BLaER1 (cell line): ENCODE data around the gene KCTD3.

Experiments
- H3K27ac ChIP-seq: shearing (Covaris generic); formaldehyde crosslinking; 2 replicates; pipeline ENCODE4 v1.8.1; 2022
- H3K27me3 ChIP-seq: shearing (Covaris generic); formaldehyde crosslinking; 2 replicates; pipeline ENCODE4 v1.8.1; 2022
- H3K36me3 ChIP-seq: shearing (Covaris generic); formaldehyde crosslinking; 2 replicates; pipeline ENCODE4 v1.8.1; 2022
- H3K4me1 ChIP-seq: shearing (Covaris generic); formaldehyde crosslinking; 2 replicates; pipeline ENCODE4 v1.8.1; 2022
- H3K4me2 ChIP-seq: shearing (Covaris generic); formaldehyde crosslinking; 2 replicates; pipeline ENCODE4 v1.8.1; 2022
- H3K4me3 ChIP-seq: shearing (Covaris generic); formaldehyde crosslinking; 2 replicates; pipeline ENCODE4 v1.8.1; 2022
- H3K9ac ChIP-seq: shearing (Covaris generic); formaldehyde crosslinking; 2 replicates; pipeline ENCODE4 v1.8.1; 2022
- H3K9me3 ChIP-seq: shearing (Covaris generic); formaldehyde crosslinking; 2 replicates; pipeline ENCODE4 v1.8.1; 2022
- H4K20me1 ChIP-seq: shearing (Covaris generic); formaldehyde crosslinking; 2 replicates; pipeline ENCODE4 v1.8.1; 2022
- Cebpa-rat ChIP-seq: shearing (Covaris generic); IDR thresholded peaks from 2 replicates; pipeline ENCODE4 v1.8.1; 2022

Gene KCTD3

DNA sequence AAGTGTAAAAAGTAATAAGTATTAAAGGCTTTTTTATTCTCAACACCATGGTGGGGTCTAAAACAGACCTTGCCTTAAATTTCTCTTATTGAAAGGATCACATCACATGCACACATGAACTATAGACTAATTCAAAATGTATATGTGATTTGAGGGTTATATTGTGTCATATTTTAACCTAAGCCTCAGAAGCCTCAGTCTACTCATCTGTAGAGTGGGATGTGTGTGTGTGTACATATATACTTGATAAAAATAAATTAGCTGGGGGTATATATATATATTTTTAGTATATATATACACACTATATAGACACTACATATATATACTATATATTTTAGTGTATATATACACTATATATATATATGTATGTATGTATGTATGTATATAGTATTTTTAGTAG lies 58.8 kb downstream of the KCTD3 start:
- Histone ChIP-seq H3K9me3 (no peaks in the 10 kb centered on the region), H3K27me3 (no peaks in the 10 kb centered on the region), H3K4me2 (no peak overlapping the region), H3K9ac (no peak overlapping the region), H4K20me1 (no peaks in the 10 kb centered on the region), H3K4me1 (no peaks in the 10 kb centered on the region), H3K27ac (no peak overlapping the region), H3K4me3 (no peak overlapping the region), H3K36me3 (peaks cover 10% of the 10 kb centered on the region)
- TF ChIP-seq Cebpa-rat, result no peak

DNA sequence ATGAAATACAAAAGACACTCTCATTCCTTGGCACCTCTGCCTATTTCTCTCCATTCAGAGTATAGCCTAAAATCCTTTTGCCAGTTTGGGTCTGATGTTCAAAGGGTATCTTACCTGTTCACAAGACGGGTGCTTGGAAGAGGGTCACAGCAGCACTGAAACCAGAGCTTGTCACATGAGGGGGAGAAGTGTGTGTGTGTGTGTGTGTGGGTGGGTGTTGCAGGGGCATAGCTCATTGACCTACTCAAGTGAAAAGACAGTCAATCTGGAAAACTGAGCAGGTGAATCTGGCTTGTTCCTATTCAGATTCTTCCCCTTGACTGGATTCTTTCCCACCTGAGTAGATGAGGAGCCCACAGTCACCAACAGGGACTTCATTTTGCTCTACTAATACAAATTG lies 63.9 kb downstream of the KCTD3 start:
- Histone ChIP-seq H3K9me3 (no peaks in the 10 kb centered on the region), H3K4me3 (no peak overlapping the region), H3K4me1 (no peaks in the 10 kb centered on the region), H3K9ac (no peak overlapping the region), H4K20me1 (no peaks in the 10 kb centered on the region), H3K36me3 (no peaks in the 10 kb centered on the region), H3K27me3 (no peaks in the 10 kb centered on the region), H3K27ac (no peak overlapping the region), H3K4me2 (no peak overlapping the region)
- no peak for TF ChIP-seq Cebpa-rat

DNA sequence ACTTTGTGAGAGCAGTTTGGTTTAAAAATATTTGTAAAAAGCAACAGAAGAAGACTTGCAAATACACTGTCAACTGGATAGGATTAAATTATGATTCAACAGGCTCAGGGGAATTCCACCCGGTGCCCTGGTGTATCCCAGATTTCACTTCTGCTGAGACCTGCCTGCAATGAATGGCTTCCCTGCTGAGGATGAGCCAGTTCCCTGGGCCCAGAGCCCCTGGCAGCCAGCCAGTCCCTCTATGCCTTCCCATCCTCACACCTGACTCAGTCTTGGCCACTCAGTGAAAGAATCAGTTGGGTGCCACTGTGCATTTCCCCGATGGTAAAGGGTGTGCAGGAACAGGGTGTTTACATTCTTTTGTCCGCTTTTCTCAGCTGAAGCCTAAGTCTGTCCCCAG lies 64.4 kb downstream of the KCTD3 start:
- no peak overlapping the region for H3K9ac ChIP-seq
- no peaks in the 10 kb centered on the region for H4K20me1 ChIP-seq
- no peak for TF ChIP-seq Cebpa-rat
- H3K4me2 ChIP-seq, result no peak overlapping the region
- H3K4me3 ChIP-seq, result no peak overlapping the region
- no peaks in the 10 kb centered on the region for H3K9me3 ChIP-seq
- H3K36me3 ChIP-seq, result no peaks in the 10 kb centered on the region
- H3K27me3 ChIP-seq, result no peaks in the 10 kb centered on the region
- H3K27ac ChIP-seq, result no peak overlapping the region
- no peaks in the 10 kb centered on the region for H3K4me1 ChIP-seq

DNA sequence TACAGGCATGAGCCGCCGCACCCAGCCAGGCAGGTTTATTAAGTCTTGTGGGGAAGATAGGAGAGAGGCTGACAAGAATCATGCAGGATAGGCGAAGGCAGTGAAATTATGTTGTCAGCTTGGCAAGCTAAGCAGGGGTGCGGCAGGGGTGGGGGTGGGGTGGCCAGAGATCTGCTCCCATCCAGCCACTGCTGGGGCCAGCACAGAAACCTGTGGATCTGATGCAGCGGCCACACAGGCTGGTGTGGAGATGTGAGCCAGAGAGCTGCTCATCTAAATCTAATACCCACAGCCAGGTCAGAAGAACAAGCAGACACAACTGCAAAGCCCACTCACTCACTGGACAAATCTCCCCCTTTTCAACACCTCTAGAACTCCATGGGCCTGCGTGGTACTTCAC lies 68.7 kb downstream of the KCTD3 start:
- no peak overlapping the region for H3K9ac ChIP-seq
- no peak for TF ChIP-seq Cebpa-rat

DNA sequence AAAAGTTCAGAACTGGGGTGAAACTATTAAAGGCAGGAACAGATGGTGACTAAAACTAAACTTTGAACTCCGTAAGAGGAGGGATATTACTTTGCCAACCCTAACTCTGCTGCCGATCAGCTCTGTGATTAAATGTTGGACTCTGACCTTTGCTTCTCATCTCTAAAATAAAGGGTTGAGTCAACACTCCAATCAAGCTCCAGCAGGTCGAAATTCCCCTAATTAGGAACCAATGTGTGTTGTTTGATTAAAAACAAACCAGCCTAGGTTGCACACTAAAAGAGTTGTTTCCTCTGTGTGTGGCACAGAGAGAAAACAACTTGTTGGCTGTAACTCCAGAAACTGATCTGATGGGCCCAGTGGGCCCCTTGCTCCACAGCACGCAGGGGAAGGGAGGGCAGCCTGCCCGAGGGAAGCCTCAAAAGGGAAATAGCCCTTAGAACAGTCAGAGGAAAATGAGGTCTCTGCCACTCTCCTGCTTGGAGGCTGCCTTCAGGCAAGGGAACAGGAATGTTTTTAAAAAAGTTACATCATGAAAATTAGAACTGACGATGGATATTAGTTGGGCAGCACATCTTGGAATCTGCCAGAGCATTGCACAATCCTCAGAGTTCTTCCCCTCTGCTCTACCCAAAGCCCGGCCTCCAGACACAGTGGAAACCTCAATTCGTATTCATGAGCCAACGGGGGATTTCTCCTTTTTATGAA lies 69.3 kb downstream of the KCTD3 start:
- H3K4me2 ChIP-seq, result no peak overlapping the region
- no peak overlapping the region for H3K4me3 ChIP-seq
- H3K4me1 ChIP-seq, result no peaks in the 10 kb centered on the region
- no peaks in the 10 kb centered on the region for H3K27me3 ChIP-seq
- no peak overlapping the region for H3K9ac ChIP-seq
- H3K36me3 ChIP-seq, result no peaks in the 10 kb centered on the region
- no peak for TF ChIP-seq Cebpa-rat
- no peaks in the 10 kb centered on the region for H4K20me1 ChIP-seq
- H3K9me3 ChIP-seq, result no peaks in the 10 kb centered on the region
- H3K27ac ChIP-seq, result no peak overlapping the region

More for the DNA sequence above, 68.7 kb downstream of the KCTD3 start:
- no peak overlapping the region for H3K4me2 ChIP-seq
- no peaks in the 10 kb centered on the region for H3K9me3 ChIP-seq
- H3K4me3 ChIP-seq, result no peak overlapping the region
- no peaks in the 10 kb centered on the region for H3K36me3 ChIP-seq
- no peaks in the 10 kb centered on the region for H3K4me1 ChIP-seq
- no peak overlapping the region for H3K27ac ChIP-seq
- no peaks in the 10 kb centered on the region for H4K20me1 ChIP-seq
- H3K27me3 ChIP-seq, result no peaks in the 10 kb centered on the region

DNA sequence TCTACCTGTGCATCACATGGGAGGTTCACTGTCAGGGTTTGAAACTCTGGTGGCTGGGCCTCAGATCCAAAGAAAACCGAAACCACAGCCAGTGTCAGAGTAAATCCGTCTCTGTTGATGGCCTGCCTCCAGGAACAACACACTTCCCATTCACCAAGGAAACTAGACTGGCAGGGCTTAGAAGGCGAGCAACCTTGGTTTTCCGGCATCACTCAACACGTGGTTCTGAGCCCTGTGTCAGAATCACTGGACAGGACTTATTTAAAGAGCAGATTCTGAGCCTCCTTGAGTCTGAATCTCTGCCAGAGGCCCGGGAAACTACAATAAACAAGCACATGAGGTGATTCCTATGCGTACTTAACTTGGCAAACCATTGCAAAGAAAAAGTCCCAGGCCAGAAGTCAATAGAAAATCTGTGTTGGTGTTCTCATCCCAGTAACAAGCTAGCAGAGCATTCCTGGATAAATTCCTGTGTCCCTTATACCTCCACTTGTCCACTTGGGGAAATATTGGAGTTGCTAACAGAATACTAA lies 70.0 kb downstream of the KCTD3 start:
- Histone ChIP-seq H3K4me2 (no peak overlapping the region), H3K4me3 (no peak overlapping the region), H3K27ac (no peak overlapping the region), H4K20me1 (no peaks in the 10 kb centered on the region), H3K4me1 (no peaks in the 10 kb centered on the region), H3K36me3 (no peaks in the 10 kb centered on the region), H3K27me3 (no peaks in the 10 kb centered on the region), H3K9me3 (no peaks in the 10 kb centered on the region), H3K9ac (no peak overlapping the region)
- TF ChIP-seq Cebpa-rat, result no peak

DNA sequence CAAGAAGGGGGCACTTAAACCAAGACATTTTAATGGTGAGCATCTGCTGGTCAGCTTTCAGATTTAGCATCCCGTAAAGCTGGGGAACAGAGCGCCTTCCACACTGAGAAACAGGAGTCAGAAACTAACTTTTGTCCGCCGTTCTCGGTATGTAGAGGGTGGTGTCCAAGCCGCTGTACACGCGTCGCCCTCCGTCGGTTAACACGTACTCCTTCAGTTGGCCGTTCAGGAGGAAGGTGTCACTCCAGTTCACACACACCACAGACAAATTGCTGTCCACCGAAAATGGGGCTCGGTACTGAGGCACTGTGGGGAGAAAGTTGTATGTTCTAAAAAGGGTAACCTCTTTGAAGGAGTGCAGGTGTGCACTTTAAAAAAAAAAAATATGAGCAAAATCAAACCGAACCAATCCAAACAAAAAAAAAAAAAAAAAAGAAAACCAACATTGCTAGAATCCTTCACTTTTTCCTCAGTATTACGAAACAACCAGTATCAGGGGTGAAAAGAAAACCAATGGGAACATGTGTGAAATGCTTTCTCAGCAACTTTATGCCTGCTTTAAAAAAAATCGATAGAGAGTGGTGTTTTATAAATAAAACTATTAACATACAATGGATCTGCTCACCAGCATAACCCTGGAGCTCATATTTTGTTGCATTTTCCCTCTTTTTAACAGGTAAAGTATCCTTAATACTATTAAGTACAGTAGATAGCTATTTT lies 73.5 kb downstream of the KCTD3 start:
- H3K27me3 ChIP-seq, result no peaks in the 10 kb centered on the region
- H3K9ac ChIP-seq, result no peak overlapping the region
- no peak overlapping the region for H3K4me3 ChIP-seq
- H3K27ac ChIP-seq, result no peak overlapping the region
- H4K20me1 ChIP-seq, result no peaks in the 10 kb centered on the region
- no peaks in the 10 kb centered on the region for H3K4me1 ChIP-seq
- no peaks in the 10 kb centered on the region for H3K36me3 ChIP-seq
- TF ChIP-seq Cebpa-rat, result no peak
- H3K9me3 ChIP-seq, result no peaks in the 10 kb centered on the region
- no peak overlapping the region for H3K4me2 ChIP-seq

DNA sequence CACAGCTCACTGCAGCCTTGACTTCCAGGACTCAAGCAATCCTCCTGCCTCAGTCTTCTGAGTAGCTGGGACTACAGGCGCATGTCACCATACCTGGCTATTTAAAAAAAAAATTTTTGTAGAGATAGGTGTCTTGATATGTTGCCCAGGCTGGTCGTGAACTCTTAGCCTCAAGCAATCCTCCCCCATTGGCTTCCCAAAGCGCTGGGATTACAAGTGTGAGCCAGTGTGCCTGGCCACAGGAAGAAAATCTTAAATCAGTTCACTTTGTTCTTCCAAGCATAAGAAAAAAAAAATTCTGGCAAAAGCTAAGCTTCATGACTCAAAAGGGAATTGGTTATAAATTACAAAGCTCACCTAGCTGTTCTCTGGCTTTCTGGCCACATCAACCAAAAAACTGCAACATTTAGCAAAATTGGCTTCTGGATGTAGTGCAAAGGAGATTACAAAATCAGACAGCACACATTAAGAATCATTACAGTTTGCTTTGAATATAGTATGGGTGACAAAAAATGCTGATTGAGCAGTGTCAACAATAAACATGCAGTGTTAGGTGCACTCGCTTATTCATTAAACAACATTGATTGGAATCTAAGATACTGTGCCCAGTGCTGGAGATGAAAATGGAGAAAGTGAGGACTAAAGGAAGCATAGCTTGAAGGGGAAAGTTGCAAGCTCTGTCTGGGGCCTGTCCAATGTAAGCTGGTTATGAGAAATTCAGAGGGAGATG lies 76.7 kb downstream of the KCTD3 start:
- H3K4me2 ChIP-seq, result no peak overlapping the region
- no peaks in the 10 kb centered on the region for H3K27me3 ChIP-seq
- TF ChIP-seq Cebpa-rat, result no peak
- no peaks in the 10 kb centered on the region for H3K4me1 ChIP-seq
- H3K9ac ChIP-seq, result no peak overlapping the region
- no peaks in the 10 kb centered on the region for H3K36me3 ChIP-seq
- H3K27ac ChIP-seq, result no peak overlapping the region
- no peaks in the 10 kb centered on the region for H4K20me1 ChIP-seq
- no peaks in the 10 kb centered on the region for H3K9me3 ChIP-seq
- no peak overlapping the region for H3K4me3 ChIP-seq

DNA sequence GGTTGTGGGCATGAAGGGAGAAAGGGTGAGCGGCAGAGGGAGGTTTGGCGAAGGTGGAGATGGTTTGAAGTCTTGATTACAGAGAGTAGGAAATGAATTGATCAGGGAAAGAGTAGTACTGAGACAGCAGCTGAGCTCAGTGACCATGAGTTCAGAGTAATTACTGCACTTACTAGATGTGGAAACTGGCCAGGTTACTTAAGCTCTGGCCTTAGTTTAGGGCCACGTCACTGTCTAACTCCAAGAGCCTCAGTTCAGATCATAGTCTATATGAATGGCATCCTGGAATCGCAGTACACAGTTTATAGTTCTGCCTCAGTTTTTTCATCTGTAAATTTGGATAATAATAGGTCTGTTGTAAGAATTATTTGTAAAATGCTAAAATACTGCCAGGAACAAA lies 78.1 kb downstream of the KCTD3 start:
- H3K9ac ChIP-seq, result no peak overlapping the region
- no peak overlapping the region for H3K27ac ChIP-seq
- no peak for TF ChIP-seq Cebpa-rat
- H3K9me3 ChIP-seq, result no peaks in the 10 kb centered on the region
- no peaks in the 10 kb centered on the region for H3K36me3 ChIP-seq
- H3K4me3 ChIP-seq, result no peak overlapping the region
- H3K4me2 ChIP-seq, result no peak overlapping the region
- no peaks in the 10 kb centered on the region for H3K27me3 ChIP-seq
- no peaks in the 10 kb centered on the region for H4K20me1 ChIP-seq
- H3K4me1 ChIP-seq, result no peaks in the 10 kb centered on the region

DNA sequence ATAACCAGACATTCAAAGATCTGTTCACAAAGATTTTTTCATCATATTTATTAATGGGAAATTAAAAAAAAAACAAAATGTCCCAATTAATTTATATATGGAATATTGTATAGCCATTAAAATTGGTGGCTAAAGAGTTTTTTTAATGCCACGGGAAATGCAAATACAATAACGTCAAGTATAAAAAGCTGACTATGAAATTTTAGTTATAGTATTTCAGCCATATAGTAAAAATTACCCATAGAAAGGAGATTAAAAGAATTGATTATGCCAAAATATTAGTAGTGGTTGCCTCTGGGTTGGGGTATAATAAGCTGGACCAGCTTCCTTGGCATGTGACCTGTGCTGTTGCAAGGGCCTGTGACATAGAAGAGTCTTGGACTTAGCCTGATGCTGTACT lies 78.8 kb downstream of the KCTD3 start:
- Histone ChIP-seq H3K36me3 (no peaks in the 10 kb centered on the region), H3K4me3 (no peak overlapping the region), H3K27me3 (no peaks in the 10 kb centered on the region), H3K4me1 (no peaks in the 10 kb centered on the region), H3K27ac (no peak overlapping the region), H3K9me3 (no peaks in the 10 kb centered on the region), H4K20me1 (no peaks in the 10 kb centered on the region), H3K4me2 (no peak overlapping the region), H3K9ac (no peak overlapping the region)
- TF ChIP-seq Cebpa-rat, result no peak
